AML-193 (cell line): ENCODE data around the gene CDKN2AIP.
"Not testable (repeated sequence)": the region's sequence is repeated elsewhere in the genome, so short reads cannot be mapped to it uniquely, and the experiment has no call there.

Experiments used
- DNase-seq, 2 experiments: peaks; one replicate each; lab custom pipeline; 2025; lab: John Stamatoyannopoulos, UW

Gene CDKN2AIP

GRCh38 chr4:183413234-183414200 lies 30.9 kb upstream of the CDKN2AIP start:
- no peak for DNase-seq

GRCh38 chr4:183416879-183417755 lies 27.3 kb upstream of the CDKN2AIP start:
- no peak for DNase-seq

- no peak for DNase-seq
Observed at GRCh38 chr4:183422962-183423631, 21.3 kb upstream of the CDKN2AIP start.

DNA sequence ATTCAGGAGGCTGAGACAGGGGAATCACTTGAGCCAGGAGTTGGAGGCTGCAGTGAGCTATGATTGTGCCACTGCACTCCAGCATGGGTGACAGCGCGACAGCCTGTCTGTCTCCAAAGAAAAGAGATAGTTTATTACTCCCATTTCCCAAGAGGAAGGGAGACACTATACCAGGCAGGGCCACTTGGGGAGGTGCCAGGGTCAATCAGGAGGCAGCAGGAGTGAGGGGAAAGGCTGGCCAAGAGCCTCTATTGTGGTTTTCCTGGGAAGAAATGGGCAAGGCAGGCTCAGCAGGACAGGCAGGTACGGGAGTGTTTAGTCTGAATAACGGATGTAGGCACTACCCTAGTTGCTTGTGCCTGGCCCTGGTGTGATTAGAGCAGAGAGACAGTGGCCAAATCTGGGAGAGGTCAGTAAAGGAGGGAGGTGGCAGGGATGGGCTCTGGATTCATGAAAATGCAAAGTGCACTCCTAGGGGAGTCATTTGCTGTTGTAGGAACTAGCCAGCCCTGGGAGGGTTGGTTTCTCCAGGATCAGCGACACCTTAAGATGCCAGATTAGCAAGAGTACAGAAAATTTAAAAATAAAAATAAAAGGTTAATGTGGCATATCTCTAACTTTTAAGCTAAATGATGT lies 20.2 kb upstream of the CDKN2AIP start:
- no peak for DNase-seq

DNA sequence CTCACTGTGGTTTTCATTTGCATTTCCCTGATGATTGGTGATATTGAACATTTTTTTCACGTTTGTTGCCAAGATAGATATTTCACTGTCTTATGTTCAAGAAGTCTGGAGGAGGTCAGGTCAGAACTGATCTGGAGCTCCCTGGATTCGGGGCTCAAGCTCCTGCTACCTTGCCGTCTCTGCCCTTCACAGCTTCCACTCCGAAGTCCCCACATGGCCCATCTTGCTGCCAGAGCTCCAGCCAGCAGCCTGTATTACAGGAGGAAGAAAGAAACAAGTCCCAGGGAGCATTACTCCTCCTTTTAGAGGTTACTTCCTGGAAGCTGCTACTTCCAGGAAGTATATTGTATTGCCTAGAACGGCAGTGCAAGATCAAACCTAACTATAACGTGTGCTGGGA lies 17.9 kb upstream of the CDKN2AIP start:
- DNase-seq, result no peak

DNA sequence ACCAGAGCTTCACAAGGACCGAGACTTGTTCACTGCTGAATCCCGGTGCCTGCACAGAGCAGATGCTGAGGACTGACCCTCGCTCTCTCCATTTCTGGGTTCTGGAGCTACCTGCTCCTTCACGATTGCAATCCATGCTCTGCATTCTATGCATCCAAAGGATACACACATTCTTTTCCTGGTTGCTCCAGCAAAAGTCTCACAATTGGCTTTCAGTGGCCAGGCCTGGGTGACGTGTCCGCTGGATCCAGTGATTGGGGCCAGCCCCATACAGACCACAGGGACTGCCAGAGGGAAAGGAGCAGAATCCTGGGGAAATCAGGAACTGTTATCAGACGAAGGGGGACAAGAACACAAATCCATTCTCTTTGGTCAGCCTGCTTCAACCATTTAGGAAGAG lies 14.9 kb upstream of the CDKN2AIP start:
- DNase-seq, result no peak

DNA sequence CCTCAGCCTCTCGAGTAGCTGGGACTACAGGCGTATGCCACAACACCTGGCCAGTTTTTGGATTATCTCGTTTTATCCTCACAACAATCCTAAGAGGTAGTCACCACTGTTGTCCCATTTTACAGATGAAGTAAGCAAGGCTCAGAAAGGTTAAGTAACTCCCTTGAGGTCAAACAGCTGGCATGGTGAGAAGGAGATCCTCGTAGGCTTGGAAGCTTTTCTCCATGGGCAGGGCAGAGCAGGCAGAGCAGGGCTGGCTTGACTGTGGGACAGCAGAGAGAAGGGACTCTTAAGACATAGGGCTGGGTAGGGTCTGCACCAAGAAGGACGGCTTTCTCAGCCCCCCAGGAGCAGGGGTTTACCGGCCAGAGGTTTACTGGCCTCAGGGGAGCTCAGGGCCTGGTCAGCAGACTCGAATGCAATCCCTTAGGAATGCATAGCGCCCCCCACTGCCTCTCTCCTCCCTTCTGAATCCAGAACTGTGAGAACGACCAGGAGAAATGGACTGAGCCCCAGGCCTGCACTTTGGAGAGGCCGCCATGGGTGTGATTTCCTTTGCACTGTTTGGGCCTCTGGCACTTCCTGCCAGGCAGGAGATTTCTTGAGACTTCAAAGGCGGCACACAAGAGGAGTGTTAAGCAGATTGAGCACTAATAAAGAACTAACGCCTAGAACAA lies 14.0 kb upstream of the CDKN2AIP start:
- no peak for DNase-seq

GRCh38 chr4:183430994-183431347 lies 13.5 kb upstream of the CDKN2AIP start:
- no peak for DNase-seq

GRCh38 chr4:183431614-183432013 lies 12.8 kb upstream of the CDKN2AIP start:
- DNase-seq, result no peak

GRCh38 chr4:183433183-183433582 lies 11.3 kb upstream of the CDKN2AIP start:
- not testable (repeated sequence) for DNase-seq

DNA sequence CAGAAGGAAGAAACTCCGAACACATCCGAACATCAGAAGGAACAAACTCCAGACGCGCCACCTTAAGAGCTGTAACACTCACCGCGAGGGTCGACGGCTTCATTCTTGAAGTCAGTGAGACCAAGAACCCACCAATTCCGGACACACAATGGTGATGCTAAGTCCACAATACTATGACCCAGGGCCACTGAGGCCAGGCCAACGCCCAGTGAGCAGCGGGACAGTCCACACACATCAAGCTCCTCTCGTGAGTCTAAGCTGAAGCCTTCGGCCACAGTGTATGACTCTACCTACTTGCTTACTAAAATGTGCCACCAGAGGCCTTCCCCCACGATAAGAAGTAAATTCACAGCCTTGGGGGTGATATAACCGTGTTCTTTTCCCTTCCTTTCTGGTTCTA lies 10.2 kb upstream of the CDKN2AIP start:
- no peak for DNase-seq

DNA sequence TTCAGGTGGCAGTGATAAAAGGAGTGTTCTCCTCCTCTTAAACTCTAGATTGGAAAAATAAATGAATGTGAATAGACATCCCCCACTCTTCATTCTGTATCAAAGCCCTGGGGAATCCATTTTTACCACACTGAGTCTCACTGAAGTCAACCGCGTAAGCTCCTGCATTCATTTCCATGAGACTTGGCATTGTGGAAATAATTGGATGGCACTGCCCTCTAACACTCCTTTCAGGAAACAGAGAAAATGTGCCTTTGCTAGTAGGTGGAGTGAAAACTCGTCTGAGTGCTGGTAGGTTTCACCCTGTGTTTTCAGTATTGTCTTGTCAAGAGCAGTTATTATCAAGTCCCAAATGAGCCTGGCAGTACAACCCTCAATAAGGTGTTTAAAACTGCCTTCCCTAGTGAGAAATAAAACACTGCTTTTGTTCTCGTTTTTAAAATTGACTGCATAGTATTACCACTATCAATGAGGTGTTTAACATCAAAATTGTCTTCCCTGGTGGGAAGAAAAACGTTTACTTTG lies 9.7 kb upstream of the CDKN2AIP start:
- no peak for DNase-seq

DNA sequence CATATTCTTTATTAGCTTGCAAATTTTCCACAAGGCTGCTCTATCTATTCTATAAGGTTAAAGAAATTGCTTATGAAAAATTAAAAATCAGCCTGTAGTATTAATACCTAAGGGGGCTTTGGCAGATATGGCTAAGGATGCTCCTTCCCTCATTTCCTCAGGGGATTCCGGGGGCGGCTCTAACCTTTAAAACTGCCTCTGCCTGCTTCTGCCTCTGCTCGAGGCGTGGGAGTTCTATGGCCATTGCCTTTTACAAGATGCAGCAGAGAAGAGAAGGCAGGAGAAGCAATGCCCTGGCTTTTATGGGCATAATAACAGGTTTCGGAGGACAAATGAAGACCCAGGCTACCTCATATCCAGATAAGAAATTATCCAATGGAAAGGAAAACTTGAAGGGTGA lies 8.6 kb upstream of the CDKN2AIP start:
- DNase-seq, result no peak

- no peak for DNase-seq
Observed at GRCh38 chr4:183436417-183436816, 8.0 kb upstream of the CDKN2AIP start.

DNA sequence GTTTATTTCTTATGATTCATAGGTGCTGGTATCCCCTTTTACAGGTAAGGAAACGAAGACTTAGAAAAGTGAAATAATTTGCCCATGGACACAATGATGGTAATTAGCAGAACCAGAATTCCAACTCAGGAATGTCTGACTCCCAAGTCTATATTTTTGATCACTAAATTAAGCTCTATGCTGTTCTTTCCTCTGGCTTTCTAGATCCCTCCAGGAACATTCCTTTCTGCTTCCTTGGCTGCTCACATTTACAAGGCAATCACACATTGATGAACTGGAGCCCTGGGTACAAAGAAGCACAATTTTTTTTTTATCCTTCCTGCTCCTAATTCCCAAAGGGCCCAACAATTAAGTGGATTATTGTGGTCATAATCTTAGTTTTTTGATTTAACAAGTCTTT lies 7.0 kb upstream of the CDKN2AIP start:
- DNase-seq, result no peak

DNA sequence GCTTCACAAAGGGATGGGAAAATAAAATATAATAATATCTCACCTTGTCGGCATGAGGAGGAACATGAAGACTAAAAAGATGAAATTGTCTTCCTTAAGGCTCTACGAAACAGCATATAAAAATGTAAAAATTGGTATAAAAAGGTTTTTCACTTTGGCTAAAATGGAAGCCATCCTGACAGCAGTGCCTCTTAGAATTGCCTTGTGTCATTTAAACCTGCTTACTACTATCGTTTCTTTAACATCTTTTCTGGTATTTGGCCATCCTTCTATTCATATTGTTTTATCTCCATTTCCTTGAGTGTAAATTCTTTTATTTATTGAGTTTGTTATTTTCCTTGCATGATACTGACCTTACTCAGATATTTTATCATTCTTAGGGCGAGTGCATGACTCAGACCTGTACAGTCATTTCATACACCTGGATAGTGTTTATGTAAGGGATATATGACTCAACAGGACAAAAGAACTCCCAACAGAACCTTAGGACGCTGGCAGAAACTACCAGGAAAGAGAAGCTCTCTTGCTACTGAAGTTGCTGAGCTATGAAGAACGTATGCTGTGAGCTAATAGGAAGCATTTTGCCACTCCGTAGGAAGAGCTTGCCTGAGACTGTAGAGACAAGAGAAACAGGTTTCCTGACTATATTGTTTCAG lies 5.8 kb upstream of the CDKN2AIP start:
- no peak for DNase-seq

DNA sequence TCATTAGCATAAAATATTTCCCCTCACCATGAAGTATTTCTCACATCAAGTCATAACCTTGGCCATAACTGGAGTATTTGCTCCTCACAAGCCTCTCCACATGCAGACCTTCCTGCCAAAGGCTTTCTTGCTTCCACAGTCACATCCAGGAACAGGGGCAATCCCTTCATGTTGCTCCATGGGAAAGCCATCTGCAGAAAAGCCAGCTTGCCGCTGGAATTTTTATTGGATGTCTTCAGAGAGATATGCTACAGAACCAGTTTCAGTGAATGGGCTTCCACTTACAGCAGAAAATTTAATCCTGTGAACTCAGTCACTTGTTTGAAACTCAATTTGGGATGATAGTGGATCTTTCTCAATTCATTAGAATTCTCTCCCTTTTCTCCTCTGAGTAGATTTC lies 3.2 kb upstream of the CDKN2AIP start:
- DNase-seq, result no peak

DNA sequence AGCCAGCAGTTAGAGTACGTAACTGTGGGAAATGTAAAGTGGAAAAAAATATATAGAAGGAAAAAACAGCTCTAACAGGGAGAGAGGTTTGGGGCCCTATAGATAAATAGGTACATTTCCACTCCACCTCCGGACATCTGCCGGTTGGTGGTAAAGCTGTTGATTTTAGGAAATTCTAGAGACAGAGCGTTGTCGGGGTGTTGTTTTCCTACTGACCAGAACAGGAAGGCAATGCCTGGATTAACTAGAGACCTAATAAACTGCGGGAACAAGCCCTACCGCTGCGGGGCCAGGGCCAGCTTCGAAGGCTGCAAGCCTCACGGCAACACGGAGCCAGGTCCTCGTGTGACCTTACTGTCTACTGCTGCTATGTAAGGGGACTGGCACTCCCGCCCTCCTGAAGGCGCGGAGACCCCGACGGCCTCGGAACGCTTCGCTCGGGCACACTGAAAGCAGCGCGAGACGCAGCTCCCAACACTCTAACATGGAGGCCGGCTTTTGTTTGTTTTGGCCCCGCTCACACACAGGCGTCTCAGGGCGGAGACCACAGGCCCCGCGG lies 702 bp upstream of the CDKN2AIP start:
- DNase-seq, result peak; percentile 37 to 45

DNA sequence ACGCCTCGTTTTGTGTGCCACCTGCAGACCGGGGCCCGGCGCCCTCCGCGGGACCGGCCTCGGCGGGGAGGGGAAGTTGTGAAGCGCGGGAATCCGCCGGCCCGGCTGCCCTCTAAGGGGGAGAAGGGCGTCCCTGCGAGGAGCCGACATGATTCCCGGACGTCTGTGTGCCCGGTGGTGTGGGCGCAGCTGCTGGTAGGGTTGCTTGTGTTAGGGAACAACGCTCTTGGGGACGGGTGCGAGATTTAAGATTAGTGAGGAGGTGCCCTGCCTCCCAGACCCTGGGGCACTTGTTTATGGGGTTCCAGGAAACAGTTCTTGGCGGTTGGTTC lies 627 bp downstream of the CDKN2AIP start:
- DNase-seq, result peak; percentile 30 to 35

DNA sequence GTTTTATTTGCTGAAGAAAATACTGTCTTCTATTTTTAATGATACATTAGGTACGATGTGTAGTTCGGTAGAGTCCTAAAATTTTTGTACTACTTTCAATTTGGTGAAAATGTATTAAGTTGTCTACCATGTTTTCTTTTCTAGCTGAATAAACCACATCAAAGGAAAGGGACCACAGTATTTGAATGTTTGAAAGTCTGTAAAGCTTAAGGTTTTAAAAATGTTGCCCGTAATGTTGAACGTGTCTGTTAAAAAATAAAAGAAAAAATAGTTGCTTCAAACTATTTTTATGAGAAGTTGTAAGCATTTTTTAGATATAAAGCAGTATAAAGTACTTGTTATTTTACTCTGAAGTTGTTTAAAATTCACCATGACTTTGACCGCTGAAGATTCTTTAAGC lies 3.2 kb downstream of the CDKN2AIP start:
- no peak for DNase-seq
